Mesenchymal stem cell (in vitro differentiated cells and primary cell): ENCODE data around the gene PFKM.

Experiments used
- DNase-seq: peaks from one replicate; pipeline ENCODE4 v3.0.0-alpha.2; 2013
- H2AFZ ChIP-seq: one replicate; pipeline ENCODE4 v1.6.1; 2013; ENCODE audit warnings: low read depth, mild to moderate bottlenecking, control low read depth, inconsistent platforms, low read length, moderate library complexity
- H2AK5ac ChIP-seq: 2 replicates; pipeline ENCODE4 v1.6.1; 2013; ENCODE audit warnings: low read length, moderate library complexity, mild to moderate bottlenecking, inconsistent platforms; ENCODE audit not compliant: severe bottlenecking
- H2BK120ac ChIP-seq: one replicate; pipeline ENCODE4 v1.6.1; 2013; ENCODE audit warnings: low read depth, mild to moderate bottlenecking, inconsistent platforms, low read length, moderate library complexity
- H2BK12ac ChIP-seq, 2 experiments: one replicate each; pipeline ENCODE4 v1.6.1; 2013; ENCODE audit warnings: inconsistent platforms in 2 of 2, low read length in 2 of 2, mild to moderate bottlenecking in 2 of 2, moderate library complexity in 2 of 2, control low read depth in 1 of 2
- H2BK15ac ChIP-seq: one replicate; pipeline ENCODE4 v1.6.1; 2013; ENCODE audit warnings: mild to moderate bottlenecking, low read depth, inconsistent platforms; ENCODE audit not compliant: poor library complexity, severe bottlenecking
- H2BK5ac ChIP-seq: 2 replicates; pipeline ENCODE4 v1.6.1; 2013; ENCODE audit warnings: low read depth, mild to moderate bottlenecking, low read length, control low read depth, inconsistent platforms; ENCODE audit not compliant: poor library complexity, severe bottlenecking
- H3K14ac ChIP-seq, 2 experiments: one replicate each; pipeline ENCODE4 v1.6.1; 2013; ENCODE audit warnings: inconsistent platforms in 2 of 2, low read length in 2 of 2, control low read depth in 1 of 2, mild to moderate bottlenecking in 1 of 2, moderate library complexity in 1 of 2
- H3K18ac ChIP-seq, 2 experiments: one replicate each; pipeline ENCODE4 v1.6.1; 2013; ENCODE audit warnings: inconsistent platforms in 2 of 2, low read length in 2 of 2, control low read depth in 1 of 2, low read depth in 1 of 2, mild to moderate bottlenecking in 1 of 2
- H3K23ac ChIP-seq, 2 experiments: one replicate each; pipeline ENCODE4 v1.6.1; 2013; ENCODE audit warnings: inconsistent platforms in 2 of 2, low read length in 2 of 2, mild to moderate bottlenecking in 2 of 2, moderate library complexity in 2 of 2, control low read depth in 1 of 2
- H3K27ac ChIP-seq: 2 replicates; pipeline ENCODE4 v1.5.1; 2013; ENCODE audit warnings: mild to moderate bottlenecking, moderate library complexity, low read length, control low read depth, inconsistent platforms; ENCODE audit not compliant: poor library complexity, severe bottlenecking
- H3K27me3 ChIP-seq, 2 experiments: 2 replicates each; pipeline versions ENCODE4 v1.6.1 to v1.7.0; 2013; ENCODE audit warnings: low read length in 2 of 2, mild to moderate bottlenecking in 2 of 2, moderate library complexity in 2 of 2, control low read depth in 1 of 2, inconsistent platforms in 1 of 2; ENCODE audit not compliant: control insufficient read depth in 1 of 2, insufficient read depth in 1 of 2
- H3K36me3 ChIP-seq, 2 experiments: 2 replicates each; pipeline versions ENCODE4 v1.6.1 to v1.7.0; 2013; ENCODE audit warnings: low read length in 2 of 2, control low read depth in 1 of 2, inconsistent platforms in 1 of 2, low read depth in 1 of 2, mild to moderate bottlenecking in 1 of 2; ENCODE audit not compliant: insufficient read depth in 2 of 2, control insufficient read depth in 1 of 2
- H3K4ac ChIP-seq, 2 experiments: one replicate each; pipeline ENCODE4 v1.6.1; 2013; ENCODE audit warnings: inconsistent platforms in 2 of 2, low read length in 2 of 2, mild to moderate bottlenecking in 2 of 2, moderate library complexity in 2 of 2, control low read depth in 1 of 2, low read depth in 1 of 2
- H3K4me1 ChIP-seq: 2 replicates; pipeline ENCODE4 v1.6.1; 2013; ENCODE audit warnings: low read depth, low read length, control low read depth; ENCODE audit not compliant: control insufficient read depth, insufficient read depth
- H3K4me2 ChIP-seq: 2 replicates; pipeline ENCODE4 v1.6.1; 2013; ENCODE audit warnings: low read length, mild to moderate bottlenecking, inconsistent platforms; ENCODE audit not compliant: poor library complexity, severe bottlenecking
- H3K4me3 ChIP-seq, 2 experiments: 2 replicates each; pipeline versions ENCODE4 v1.5.1 to v1.7.0; 2013; ENCODE audit warnings: low read length in 2 of 2, mild to moderate bottlenecking in 2 of 2, control low read depth in 1 of 2, low read depth in 1 of 2; ENCODE audit not compliant: insufficient read depth in 1 of 2
- H3K79me1 ChIP-seq: replicated peaks from 2 replicates; pipeline ENCODE4 v1.6.1; 2013; ENCODE audit warnings: mild to moderate bottlenecking, control low read depth, low read length, inconsistent platforms; ENCODE audit not compliant: poor library complexity, severe bottlenecking
- H3K9ac ChIP-seq: 2 replicates; pipeline ENCODE4 v1.7.0; 2013; ENCODE audit warnings: mild to moderate bottlenecking, low read length, moderate library complexity
- H3K9me3 ChIP-seq: 2 replicates; pipeline ENCODE4 v1.7.0; 2013; ENCODE audit warnings: mild to moderate bottlenecking, low read length; ENCODE audit not compliant: control insufficient read depth
- H4K8ac ChIP-seq: one replicate; pipeline ENCODE4 v1.6.1; 2013; ENCODE audit warnings: inconsistent platforms, mild to moderate bottlenecking, low read length, moderate library complexity
- H4K91ac ChIP-seq: one replicate; pipeline ENCODE4 v1.6.1; 2013; ENCODE audit warnings: mild to moderate bottlenecking, low read length, inconsistent platforms
- WGBS: methylation state at CpG from one replicate; pipeline ENCODE4 v1.1.7; 2013; ENCODE audit warnings: mixed read lengths; 5-methylcytosine and 5-hydroxymethylcytosine counted together

The PFKM gene

DNA sequence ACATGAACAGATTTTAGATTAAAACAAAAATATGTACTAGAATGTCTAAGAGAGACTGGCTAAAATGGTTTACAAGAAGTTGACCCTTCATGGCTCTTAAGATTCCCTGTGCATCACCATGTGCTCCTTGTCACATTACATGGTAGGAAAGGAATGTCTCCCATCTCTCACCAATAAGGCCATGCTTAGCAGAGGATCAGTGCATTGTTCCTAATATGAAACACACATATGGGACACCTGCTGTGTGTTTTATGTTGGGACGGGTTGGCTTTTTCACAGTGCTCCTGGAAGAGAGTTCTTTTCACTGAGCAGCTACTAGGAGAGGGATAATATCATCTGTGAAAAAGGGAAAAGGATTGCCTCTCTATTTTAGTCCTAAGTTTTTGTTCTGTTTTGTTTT is 9.6 kb downstream of the PFKM start:
- Histone ChIP-seq H3K9me3 (no peaks in the 10 kb centered on the region), H3K4me2 (no peak overlapping the region), H3K27ac (no peak overlapping the region), H3K23ac (no peak overlapping the region), H4K91ac (no peak overlapping the region), H3K9ac (no peak overlapping the region), H2AFZ (no peak overlapping the region), H2BK15ac (no peak overlapping the region), H3K4ac (no peak overlapping the region), H2BK5ac (no peak overlapping the region), H3K4me3 (no peak overlapping the region), H3K18ac (no peak overlapping the region), H3K27me3 (no peaks in the 10 kb centered on the region), H4K8ac (no peak overlapping the region), H3K36me3 (peaks cover 17 to 95% of the 10 kb centered on the region in 2 experiments), H3K4me1 (no peaks in the 10 kb centered on the region), H3K79me1 (peaks cover 28% of the 10 kb centered on the region), H2BK120ac (no peak overlapping the region), H2BK12ac (no peak overlapping the region), H2AK5ac (no peak overlapping the region), H3K14ac (no peak overlapping the region)
- WGBS: 89% methylated on average over 1 of the region's 1 CpG
- peak; percentile 25 for DNase-seq

DNA sequence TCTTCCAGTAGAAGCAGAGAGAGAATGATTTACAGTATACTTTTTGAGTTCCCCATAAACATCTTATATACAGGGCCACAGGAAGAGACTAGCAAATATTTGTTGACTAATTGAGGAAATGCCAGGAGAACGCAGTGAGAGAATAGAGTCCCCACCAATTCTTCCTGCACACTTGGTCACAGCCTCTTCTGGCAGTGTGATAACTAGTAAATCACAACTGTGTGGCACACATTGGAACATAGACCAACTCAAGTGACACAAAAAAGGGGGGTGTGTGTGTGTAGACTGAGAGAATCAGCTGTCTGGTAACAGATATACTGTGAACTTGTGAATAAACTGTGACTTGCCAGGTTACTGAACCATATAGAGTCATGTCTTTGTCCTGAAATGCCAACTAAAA is 10.2 kb downstream of the PFKM start:
- no CpG with 5 or more reads among the region's 1 CpG for WGBS
- H2BK12ac ChIP-seq: no peak overlapping the region

DNA sequence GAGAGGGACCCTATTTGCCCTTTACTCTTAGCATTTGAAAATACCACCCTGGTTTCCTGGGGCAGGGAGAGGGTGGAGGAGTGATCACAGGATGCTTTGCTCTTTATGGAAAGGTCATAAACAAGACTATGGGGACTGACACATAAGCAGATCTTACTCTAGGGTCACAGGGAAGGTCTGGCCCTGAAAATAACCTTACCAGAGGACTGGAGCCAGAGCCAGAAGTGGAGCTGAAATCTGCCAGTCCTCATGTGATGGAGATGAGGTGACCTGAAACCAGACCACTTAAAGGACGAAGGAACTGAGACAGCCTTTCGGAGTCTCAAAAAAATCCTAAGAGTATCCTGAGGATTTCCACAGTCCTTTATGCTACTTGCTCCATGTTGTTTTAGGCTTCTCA is 12.4 kb downstream of the PFKM start:
- no peaks in the 10 kb centered on the region for H3K27me3 ChIP-seq
- H3K18ac ChIP-seq: no peak overlapping the region
- H2AFZ ChIP-seq: no peak overlapping the region
- no peak overlapping the region for H2BK120ac ChIP-seq
- no peak overlapping the region for H2BK5ac ChIP-seq
- H3K36me3 ChIP-seq: peaks cover 37 to 96% of the 10 kb centered on the region in 2 experiments
- H3K4me3 ChIP-seq: no peak overlapping the region
- no peak overlapping the region for H2BK12ac ChIP-seq
- H3K9ac ChIP-seq: no peak overlapping the region
- H3K9me3 ChIP-seq: no peaks in the 10 kb centered on the region
- no peak overlapping the region for H3K23ac ChIP-seq
- no peak overlapping the region for H4K8ac ChIP-seq
- no peaks in the 10 kb centered on the region for H3K4me1 ChIP-seq
- no peak overlapping the region for H3K14ac ChIP-seq
- H2AK5ac ChIP-seq: no peak overlapping the region
- no peak overlapping the region for H3K27ac ChIP-seq
- H3K79me1 ChIP-seq: peaks cover 21% of the 10 kb centered on the region
- no peak for DNase-seq
- no peak overlapping the region for H2BK15ac ChIP-seq
- 91% methylated on average over 2 of the region's 2 CpGs for WGBS
- H4K91ac ChIP-seq: no peak overlapping the region
- H3K4ac ChIP-seq: no peak overlapping the region
- H3K4me2 ChIP-seq: no peak overlapping the region

More for the DNA sequence above, 10.2 kb downstream of the PFKM start:
- Histone ChIP-seq H3K4me3 (no peak overlapping the region), H3K4me2 (no peak overlapping the region), H3K79me1 (peaks cover 27% of the 10 kb centered on the region), H4K91ac (no peak overlapping the region), H2BK5ac (no peak overlapping the region), H3K27me3 (no peaks in the 10 kb centered on the region), H3K27ac (no peak overlapping the region), H3K14ac (no peak overlapping the region), H3K9me3 (no peaks in the 10 kb centered on the region), H3K9ac (no peak overlapping the region), H3K4ac (no peak overlapping the region), H3K18ac (no peak overlapping the region), H3K4me1 (no peaks in the 10 kb centered on the region), H2BK120ac (no peak overlapping the region), H2AK5ac (no peak overlapping the region), H4K8ac (no peak overlapping the region), H2BK15ac (no peak overlapping the region), H2AFZ (no peak overlapping the region), H3K23ac (no peak overlapping the region), H3K36me3 (peaks cover 23 to 95% of the 10 kb centered on the region in 2 experiments)
- DNase-seq: no peak

DNA sequence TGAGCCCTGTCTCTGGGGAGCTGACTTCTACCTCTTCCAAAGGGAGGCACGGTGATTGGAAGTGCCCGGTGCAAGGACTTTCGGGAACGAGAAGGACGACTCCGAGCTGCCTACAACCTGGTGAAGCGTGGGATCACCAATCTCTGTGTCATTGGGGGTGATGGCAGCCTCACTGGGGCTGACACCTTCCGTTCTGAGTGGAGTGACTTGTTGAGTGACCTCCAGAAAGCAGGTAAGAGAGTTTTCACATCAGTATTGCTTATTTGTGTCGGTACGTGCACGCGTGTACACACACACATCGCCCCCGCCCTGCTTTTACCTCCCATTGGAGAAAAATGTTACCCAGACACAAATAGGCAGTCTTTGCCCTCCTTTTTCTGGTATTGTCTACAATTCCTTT is 13.7 kb downstream of the PFKM start:
- WGBS: 96% methylated on average over 14 of the region's 14 CpGs

More for the DNA sequence above, 13.7 kb downstream of the PFKM start:
- Histone ChIP-seq H2AK5ac (no peak overlapping the region), H3K23ac (no peak overlapping the region), H2BK12ac (no peak overlapping the region), H4K8ac (no peak overlapping the region), H3K4me1 (no peaks in the 10 kb centered on the region), H3K79me1 (peaks cover 12% of the 10 kb centered on the region), H3K14ac (no peak overlapping the region), H3K9me3 (no peaks in the 10 kb centered on the region), H4K91ac (no peak overlapping the region), H3K27ac (no peak overlapping the region), H3K4me3 (no peak overlapping the region), H3K4me2 (no peak overlapping the region), H2AFZ (no peak overlapping the region), H2BK5ac (no peak overlapping the region), H3K4ac (no peak overlapping the region), H3K36me3 (peaks cover 41 to 91% of the 10 kb centered on the region in 2 experiments), H2BK120ac (no peak overlapping the region), H3K27me3 (no peaks in the 10 kb centered on the region), H3K9ac (no peak overlapping the region), H3K18ac (no peak overlapping the region), H2BK15ac (no peak overlapping the region)
- no peak for DNase-seq
